AG10803 (cell line): Measurements from ENCODE around the gene CHRNA5.

ENCODE experiments used
- DNase-seq: peaks from one replicate; pipeline ENCODE4 v3.0.0; 2010; ENCODE audit warnings: low read depth
- H3K4me3 ChIP-seq: 2 replicates; pipeline ENCODE4 v1.5.1; 2011; ENCODE audit warnings: mild to moderate bottlenecking, low read length, control low read depth
- CTCF ChIP-seq: conservative IDR thresholded peaks from 2 replicates; pipeline ENCODE4 v1.5.1; 2011; ENCODE audit warnings: mild to moderate bottlenecking, low read length, control low read depth, inconsistent platforms

Gene CHRNA5

GRCh38 chr15:78640527-78641101 is 75.3 kb downstream of the CHRNA5 start:
- no peak for DNase-seq
- H3K4me3 ChIP-seq: no peak overlapping the region
- TF ChIP-seq CTCF: no peak

GRCh38 chr15:78641102-78641748 is 75.9 kb downstream of the CHRNA5 start, which contains the start of gene CHRNB4:
CHRNB4 (minus strand) TSS chr15:78641210; CDS start chr15:78641133, 77 bp downstream.
- no peak for DNase-seq

GRCh38 chr15:78641749-78642275 is 76.5 kb downstream of the CHRNA5 start:
- no peak for DNase-seq
- no peak for TF ChIP-seq CTCF
- H3K4me3 ChIP-seq: no peak overlapping the region

More at GRCh38 chr15:78641102-78641748, 75.9 kb downstream of the CHRNA5 start, which contains the start of gene CHRNB4:
- TF ChIP-seq CTCF: no peak
- no peak within 1 kb of the TSS for H3K4me3 ChIP-seq

- TF ChIP-seq CTCF: no peak
- DNase-seq: no peak
- no peak overlapping the region for H3K4me3 ChIP-seq
Observed at GRCh38 chr15:78642331-78642730, 77.0 kb downstream of the CHRNA5 start.
